Measurements from ENCODE around the gene PCGF2. TPM values are rescaled to one million over a fixed set of nuclear protein-coding genes. Genes with fewer than 3 reads are reported as not detected.

The PCGF2 gene
- total and polyA plus RNA-seq, 10 of the 15 experiments (the other 5 are each of a cell fraction or from before 2014, with no cell fraction given) = 2.7 to 35.6 (median 7.2) TPM

DNA sequence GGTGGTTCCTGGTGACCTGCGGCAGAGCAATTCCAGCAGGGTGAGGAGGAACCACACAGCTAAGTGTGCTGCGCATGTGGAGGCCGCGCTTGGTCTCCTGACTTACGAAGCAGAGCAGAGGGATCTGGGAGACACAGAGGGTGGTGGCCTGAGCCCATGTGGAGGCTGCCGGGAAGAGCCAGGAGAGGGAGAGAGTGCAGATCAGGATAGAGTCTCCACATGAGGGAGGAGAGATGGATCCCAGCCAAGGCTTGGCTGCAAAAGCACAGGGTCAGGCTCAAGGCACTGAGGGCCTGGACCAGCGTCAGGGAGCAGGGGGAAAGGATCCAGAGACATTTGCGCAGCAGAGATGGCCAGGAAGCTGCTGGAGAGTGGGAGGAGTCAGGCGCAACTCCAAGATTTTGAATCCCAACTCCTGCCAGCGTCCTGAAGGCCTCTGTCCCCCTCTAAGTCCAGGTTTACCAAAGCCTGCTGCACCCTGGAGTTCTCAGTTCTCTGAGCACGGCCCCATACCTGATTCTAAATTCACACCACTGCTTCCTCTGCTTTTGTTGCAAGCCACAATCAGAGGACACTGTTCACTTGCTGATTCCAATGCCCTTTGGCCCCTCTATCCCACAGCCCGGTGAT lies 54.3 kb downstream of the PCGF2 start (continued):
- TF ChIP-seq, protein P1, sequence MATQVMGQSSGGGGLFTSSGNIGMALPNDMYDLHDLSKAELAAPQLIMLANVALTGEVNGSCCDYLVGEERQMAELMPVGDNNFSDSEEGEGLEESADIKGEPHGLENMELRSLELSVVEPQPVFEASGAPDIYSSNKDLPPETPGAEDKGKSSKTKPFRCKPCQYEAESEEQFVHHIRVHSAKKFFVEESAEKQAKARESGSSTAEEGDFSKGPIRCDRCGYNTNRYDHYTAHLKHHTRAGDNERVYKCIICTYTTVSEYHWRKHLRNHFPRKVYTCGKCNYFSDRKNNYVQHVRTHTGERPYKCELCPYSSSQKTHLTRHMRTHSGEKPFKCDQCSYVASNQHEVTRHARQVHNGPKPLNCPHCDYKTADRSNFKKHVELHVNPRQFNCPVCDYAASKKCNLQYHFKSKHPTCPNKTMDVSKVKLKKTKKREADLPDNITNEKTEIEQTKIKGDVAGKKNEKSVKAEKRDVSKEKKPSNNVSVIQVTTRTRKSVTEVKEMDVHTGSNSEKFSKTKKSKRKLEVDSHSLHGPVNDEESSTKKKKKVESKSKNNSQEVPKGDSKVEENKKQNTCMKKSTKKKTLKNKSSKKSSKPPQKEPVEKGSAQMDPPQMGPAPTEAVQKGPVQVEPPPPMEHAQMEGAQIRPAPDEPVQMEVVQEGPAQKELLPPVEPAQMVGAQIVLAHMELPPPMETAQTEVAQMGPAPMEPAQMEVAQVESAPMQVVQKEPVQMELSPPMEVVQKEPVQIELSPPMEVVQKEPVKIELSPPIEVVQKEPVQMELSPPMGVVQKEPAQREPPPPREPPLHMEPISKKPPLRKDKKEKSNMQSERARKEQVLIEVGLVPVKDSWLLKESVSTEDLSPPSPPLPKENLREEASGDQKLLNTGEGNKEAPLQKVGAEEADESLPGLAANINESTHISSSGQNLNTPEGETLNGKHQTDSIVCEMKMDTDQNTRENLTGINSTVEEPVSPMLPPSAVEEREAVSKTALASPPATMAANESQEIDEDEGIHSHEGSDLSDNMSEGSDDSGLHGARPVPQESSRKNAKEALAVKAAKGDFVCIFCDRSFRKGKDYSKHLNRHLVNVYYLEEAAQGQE (IDR thresholded peaks at IDR 0.05; ENCODE audit: low read depth, low read length) = no peak
- TF ChIP-seq NR2C1 (IDR thresholded peaks at IDR 0.05) = no peak
- TF ChIP-seq ASH2L (IDR thresholded peaks at IDR 0.05; ENCODE audit: borderline replicate concordance, low read depth) = no peak

DNA sequence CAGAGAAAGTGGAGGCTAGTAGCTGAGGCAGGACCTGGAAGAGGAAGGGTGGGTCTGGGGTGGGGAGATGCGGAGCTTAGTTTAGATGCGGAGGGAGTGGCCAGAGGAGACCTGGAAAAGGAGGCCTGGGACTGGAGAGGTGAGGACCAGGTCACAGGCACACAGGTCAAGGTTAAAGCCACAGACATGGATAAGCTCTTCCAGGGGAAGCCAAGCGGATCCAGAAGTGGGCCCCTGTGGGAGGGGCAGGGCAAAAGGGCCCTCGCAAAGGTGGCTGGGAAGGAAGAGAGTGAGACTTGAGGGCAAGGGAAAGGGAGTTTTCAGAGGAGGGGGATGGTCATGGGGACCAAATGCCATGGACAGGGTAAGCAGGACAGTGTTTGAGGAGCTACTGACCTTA lies 57.0 kb downstream of the PCGF2 start:
- no peak for DNase-seq (ENCODE audit: low read depth, low spot score)
- Histone ChIP-seq H3K79me2 (ENCODE audit: control insufficient read depth, insufficient read depth, low read length) (no peaks in the 10 kb centered on the region), H3K27ac (ENCODE audit: control insufficient read depth, insufficient read depth) (no peak overlapping the region), H3K9me3 (replicated peaks; ENCODE audit: control insufficient read depth, insufficient read depth, low read length) (no peaks in the 10 kb centered on the region), H4K20me1 (ENCODE audit: control insufficient read depth, insufficient read depth) (no peaks in the 10 kb centered on the region), H2AFZ (ENCODE audit: control insufficient read depth, low read depth, low read length) (no peak overlapping the region), H3K4me1 (ENCODE audit: control insufficient read depth, insufficient read depth, low read length) (peaks cover 6% of the 10 kb centered on the region), H3K9ac (ENCODE audit: control insufficient read depth, insufficient read depth, low read length) (no peak overlapping the region), H3K4me3 (no peak overlapping the region), H3K27me3 (replicated peaks in 1 of 2; ENCODE audit: control insufficient read depth in 2 of 2, insufficient read depth in 2 of 2, low read length in 1 of 2) (no peaks in the 10 kb centered on the region), H3K4me2 (ENCODE audit: control insufficient read depth, insufficient read depth) (no peak overlapping the region), H3K36me3 (ENCODE audit: control insufficient read depth in 2 of 2, insufficient read depth in 2 of 2, low read length in 1 of 2) (no peaks in the 10 kb centered on the region)
- POLR2A ChIA-PET = interaction anchor here (0.6 kb wide), 1 partner anchor 33 kb away, joined by 3 read pairs; no protein-coding TSS in a partner anchor
- SMC1A ChIA-PET (ENCODE audit: uncharacterized antibody, unreplicated experiment) = interaction anchor here (1.1 to 1.6 kb wide), 2 partner anchors 13 to 15 kb away, joined by 4 to 5 read pairs; no protein-coding TSS in a partner anchor
- WGBS (ENCODE audit: insufficient coverage, insufficient replicate concordance, low lambda C conversion rate, missing lambda C conversion rate) = 72% methylated on average over 3 of the region's 4 CpGs
- no peak for ATAC-seq
- CTCF ChIA-PET = interaction anchor here (4.0 kb wide), 1 partner anchor 14 kb away, joined by 15 read pairs; no protein-coding TSS in a partner anchor
- FAIRE-seq = no peak
- no TSS peak for BruUV-seq (replicated peaks)
- in situ Hi-C loops (cut with MboI) = no loop called here
- RAD21 ChIA-PET (ENCODE audit: unreplicated experiment) = interaction anchor here (0.9 kb wide), 1 partner anchor 14 kb away, joined by 3 read pairs; no protein-coding TSS in a partner anchor
- intact Hi-C loops (cut with micrococcal nuclease; ENCODE audit: unreplicated experiment) = no loop called here
- TF ChIP-seq ASH2L (IDR thresholded peaks at IDR 0.05; ENCODE audit: borderline replicate concordance, low read depth) (no peak), FOXK2 (IDR thresholded peaks at IDR 0.05) (no peak), YBX1 (IDR thresholded peaks at IDR 0.05) (no peak), KAT2A (conservative IDR thresholded peaks at IDR 0.05; ENCODE audit: control insufficient read depth, low read depth, low read length) (no peak), GABPA (IDR thresholded peaks at IDR 0.05; ENCODE audit: low read depth) (no peak), CBX3 (IDR thresholded peaks at IDR 0.05; ENCODE audit: borderline replicate concordance, low read depth) (no peak), YY1 (IDR thresholded peaks at IDR 0.05; ENCODE audit: low read depth, low read length) (no peak), CREM (IDR thresholded peaks at IDR 0.05; ENCODE audit: low read depth) (no peak), CBX5 (IDR thresholded peaks at IDR 0.05; ENCODE audit: low read depth) (no peak), PAX8 (IDR thresholded peaks at IDR 0.05) (no peak)
- TF ChIP-seq, protein P2, sequence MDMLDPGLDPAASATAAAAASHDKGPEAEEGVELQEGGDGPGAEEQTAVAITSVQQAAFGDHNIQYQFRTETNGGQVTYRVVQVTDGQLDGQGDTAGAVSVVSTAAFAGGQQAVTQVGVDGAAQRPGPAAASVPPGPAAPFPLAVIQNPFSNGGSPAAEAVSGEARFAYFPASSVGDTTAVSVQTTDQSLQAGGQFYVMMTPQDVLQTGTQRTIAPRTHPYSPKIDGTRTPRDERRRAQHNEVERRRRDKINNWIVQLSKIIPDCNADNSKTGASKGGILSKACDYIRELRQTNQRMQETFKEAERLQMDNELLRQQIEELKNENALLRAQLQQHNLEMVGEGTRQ (IDR thresholded peaks at IDR 0.05; ENCODE audit: borderline replicate concordance, low read depth, low read length) = no peak
- TF ChIP-seq, protein P3, sequence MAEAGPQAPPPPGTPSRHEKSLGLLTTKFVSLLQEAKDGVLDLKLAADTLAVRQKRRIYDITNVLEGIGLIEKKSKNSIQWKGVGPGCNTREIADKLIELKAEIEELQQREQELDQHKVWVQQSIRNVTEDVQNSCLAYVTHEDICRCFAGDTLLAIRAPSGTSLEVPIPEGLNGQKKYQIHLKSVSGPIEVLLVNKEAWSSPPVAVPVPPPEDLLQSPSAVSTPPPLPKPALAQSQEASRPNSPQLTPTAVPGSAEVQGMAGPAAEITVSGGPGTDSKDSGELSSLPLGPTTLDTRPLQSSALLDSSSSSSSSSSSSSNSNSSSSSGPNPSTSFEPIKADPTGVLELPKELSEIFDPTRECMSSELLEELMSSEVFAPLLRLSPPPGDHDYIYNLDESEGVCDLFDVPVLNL (IDR thresholded peaks at IDR 0.05; ENCODE audit: low read depth, low read length) = no peak
- TF ChIP-seq, protein P4, sequence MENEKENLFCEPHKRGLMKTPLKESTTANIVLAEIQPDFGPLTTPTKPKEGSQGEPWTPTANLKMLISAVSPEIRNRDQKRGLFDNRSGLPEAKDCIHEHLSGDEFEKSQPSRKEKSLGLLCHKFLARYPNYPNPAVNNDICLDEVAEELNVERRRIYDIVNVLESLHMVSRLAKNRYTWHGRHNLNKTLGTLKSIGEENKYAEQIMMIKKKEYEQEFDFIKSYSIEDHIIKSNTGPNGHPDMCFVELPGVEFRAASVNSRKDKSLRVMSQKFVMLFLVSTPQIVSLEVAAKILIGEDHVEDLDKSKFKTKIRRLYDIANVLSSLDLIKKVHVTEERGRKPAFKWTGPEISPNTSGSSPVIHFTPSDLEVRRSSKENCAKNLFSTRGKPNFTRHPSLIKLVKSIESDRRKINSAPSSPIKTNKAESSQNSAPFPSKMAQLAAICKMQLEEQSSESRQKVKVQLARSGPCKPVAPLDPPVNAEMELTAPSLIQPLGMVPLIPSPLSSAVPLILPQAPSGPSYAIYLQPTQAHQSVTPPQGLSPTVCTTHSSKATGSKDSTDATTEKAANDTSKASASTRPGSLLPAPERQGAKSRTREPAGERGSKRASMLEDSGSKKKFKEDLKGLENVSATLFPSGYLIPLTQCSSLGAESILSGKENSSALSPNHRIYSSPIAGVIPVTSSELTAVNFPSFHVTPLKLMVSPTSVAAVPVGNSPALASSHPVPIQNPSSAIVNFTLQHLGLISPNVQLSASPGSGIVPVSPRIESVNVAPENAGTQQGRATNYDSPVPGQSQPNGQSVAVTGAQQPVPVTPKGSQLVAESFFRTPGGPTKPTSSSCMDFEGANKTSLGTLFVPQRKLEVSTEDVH (IDR thresholded peaks at IDR 0.05; ENCODE audit: low read depth, partially characterized antibody) = no peak

Measured in GM12878 (cell line).